ENCODE results near the gene MAPK8.

GRCh38 chr10:48277093-48277492, 29.4 kb upstream of the MAPK8 start:
- TF ChIP-seq CTCF (IDR thresholded peaks at IDR 0.05 in 8 of 11, conservative IDR thresholded peaks at IDR 0.05 in 3 of 11) = no peak
- TF ChIP-seq POLR2AphosphoS5 (IDR thresholded peaks at IDR 0.05) = no peak
